MM.1S (cell line): Measurements from ENCODE around the gene ALS2.

Experiments
- EZH2 ChIP-seq: fragments of 300-600 bp; sonication (generic); optimal IDR thresholded peaks from 2 replicates; pipeline ENCODE3; 2017; ENCODE audit warnings: low read depth, mild to moderate bottlenecking, antibody characterized with exemption, low read length, mixed read lengths
- EZH2phosphoT487 ChIP-seq: fragments of 300-600 bp; sonication (generic); IDR thresholded peaks from 2 replicates; pipeline ENCODE4 v1.6.1; 2018; ENCODE audit warnings: antibody characterized with exemption, low read length
- TF ChIP-seq, protein P1 (sequence below): fragments of 300-600 bp; sonication (generic); IDR thresholded peaks from 2 replicates; pipeline ENCODE4 v1.5.1; 2016; ENCODE audit warnings: antibody characterized with exemption, low read length, mixed read lengths

DNA sequence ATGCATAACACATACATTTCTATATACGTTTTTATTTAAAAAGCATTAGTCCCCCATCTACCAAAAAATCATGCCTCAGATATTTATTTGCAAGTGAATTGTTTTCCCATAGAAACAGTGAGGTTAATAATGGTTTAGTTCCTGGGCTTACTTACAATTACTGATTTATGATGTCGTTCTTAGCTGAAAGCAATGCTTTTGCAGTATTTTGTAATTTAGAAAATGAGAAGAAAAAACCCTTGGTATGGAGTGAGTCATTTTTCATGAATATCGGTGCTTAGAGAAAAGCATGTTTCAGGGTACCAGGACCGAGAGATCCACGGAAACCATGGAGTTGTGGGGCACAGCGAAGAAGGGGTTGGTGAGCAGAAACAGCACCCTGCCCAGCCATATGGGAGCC, 13.6 kb upstream of the ALS2 start:
- TF ChIP-seq, protein P1, sequence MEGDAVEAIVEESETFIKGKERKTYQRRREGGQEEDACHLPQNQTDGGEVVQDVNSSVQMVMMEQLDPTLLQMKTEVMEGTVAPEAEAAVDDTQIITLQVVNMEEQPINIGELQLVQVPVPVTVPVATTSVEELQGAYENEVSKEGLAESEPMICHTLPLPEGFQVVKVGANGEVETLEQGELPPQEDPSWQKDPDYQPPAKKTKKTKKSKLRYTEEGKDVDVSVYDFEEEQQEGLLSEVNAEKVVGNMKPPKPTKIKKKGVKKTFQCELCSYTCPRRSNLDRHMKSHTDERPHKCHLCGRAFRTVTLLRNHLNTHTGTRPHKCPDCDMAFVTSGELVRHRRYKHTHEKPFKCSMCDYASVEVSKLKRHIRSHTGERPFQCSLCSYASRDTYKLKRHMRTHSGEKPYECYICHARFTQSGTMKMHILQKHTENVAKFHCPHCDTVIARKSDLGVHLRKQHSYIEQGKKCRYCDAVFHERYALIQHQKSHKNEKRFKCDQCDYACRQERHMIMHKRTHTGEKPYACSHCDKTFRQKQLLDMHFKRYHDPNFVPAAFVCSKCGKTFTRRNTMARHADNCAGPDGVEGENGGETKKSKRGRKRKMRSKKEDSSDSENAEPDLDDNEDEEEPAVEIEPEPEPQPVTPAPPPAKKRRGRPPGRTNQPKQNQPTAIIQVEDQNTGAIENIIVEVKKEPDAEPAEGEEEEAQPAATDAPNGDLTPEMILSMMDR = no peak
- TF ChIP-seq EZH2phosphoT487 = no peak
- no peak for TF ChIP-seq EZH2
